ENCODE measurements around the gene NUP160. TPM values are rescaled to one million over a fixed set of nuclear protein-coding genes. Genes with fewer than 3 reads are reported as not detected.
A peak's percentile ranks its signal among the peaks of the same experiment; 100 is the strongest.
"Not testable (repeated sequence)": the region's sequence is repeated elsewhere in the genome, so short reads cannot be mapped to it uniquely, and the experiment has no call there.

NUP160 gene
- total RNA-seq: 10 to 100 TPM; 26.3 to 39.8 (median 28.6) TPM

- Histone ChIP-seq H3K9me3 (no peaks in the 10 kb centered on the region), H3K4me1 (peaks cover 0 to 49% (median 12%) of the 10 kb centered on the region in 4 donors), H3K27ac (peak within 1 kb of the TSS; percentile 91 to 96 (median 94)), H3K27me3 (no peaks in the 10 kb centered on the region), H3K4me3 (peak within 1 kb of the TSS; percentile 56 to 92 (median 74)), H3K36me3 (peaks cover 0 to 28% (median 0%) of the 10 kb centered on the region in 3 donors)
- WGBS, 2 donors: 0% methylated on average over 64 to 65 of the region's 66 CpGs
- DNase-seq (ENCODE audit: low spot score in 2 of 2): peak; percentile 77 to 78
- TF ChIP-seq EP300 (IDR thresholded peaks at IDR 0.05) (peak; percentile 76 to 98), CTCF (IDR thresholded peaks at IDR 0.05) (peak in 2 of 5 experiments; percentile 9 to 56), POLR2A (IDR thresholded peaks at IDR 0.05) (peak; percentile 70 to 87)
Measured at GRCh38 chr11:47847892-47848699, at the start of gene NUP160. Gene NUP160, minus strand, starts transcription at chr11:47848350. Its CDS starts 32 bp downstream, at chr11:47848318.

- TF ChIP-seq EP300 (IDR thresholded peaks at IDR 0.05) (no peak), POLR2A (IDR thresholded peaks at IDR 0.05) (no peak), CTCF (IDR thresholded peaks at IDR 0.05) (no peak)
- Histone ChIP-seq H3K4me3 (no peak overlapping the region), H3K4me1 (no peaks in the 10 kb centered on the region), H3K36me3 (no peaks in the 10 kb centered on the region), H3K27me3 (no peaks in the 10 kb centered on the region), H3K27ac (no peak overlapping the region), H3K9me3 (no peaks in the 10 kb centered on the region)
- no peak for DNase-seq (ENCODE audit: low spot score in 2 of 2)
- 95 to 97% methylated on average over 7 of the region's 7 CpGs for WGBS, 2 donors
Measured at GRCh38 chr11:47896199-47896598, 48.0 kb upstream of the NUP160 start.

- 86 to 89% methylated on average over 2 of the region's 2 CpGs for WGBS, 2 donors
- no peak for DNase-seq (ENCODE audit: low spot score in 2 of 2)
- H3K9me3 ChIP-seq: no peaks in the 10 kb centered on the region
- H3K27ac ChIP-seq: no peak overlapping the region
- TF ChIP-seq CTCF (IDR thresholded peaks at IDR 0.05) (no peak), POLR2A (IDR thresholded peaks at IDR 0.05) (no peak), EP300 (IDR thresholded peaks at IDR 0.05) (no peak)
- no peak overlapping the region for H3K4me3 ChIP-seq
- no peaks in the 10 kb centered on the region for H3K27me3 ChIP-seq
- H3K36me3 ChIP-seq: no peaks in the 10 kb centered on the region
- peaks cover 0 to 10% (median 0%) of the 10 kb centered on the region in 4 donors for H3K4me1 ChIP-seq
Measured at GRCh38 chr11:47895035-47895434, 46.9 kb upstream of the NUP160 start.

GRCh38 chr11:47892546-47893276, 44.6 kb upstream of the NUP160 start:
- H3K27ac ChIP-seq; H3K36me3 ChIP-seq; H3K9me3 ChIP-seq; H3K27me3 ChIP-seq; H3K4me3 ChIP-seq; DNase-seq (ENCODE audit: low spot score in 2 of 2): not testable (repeated sequence)
- peaks cover 0 to 14% (median 0%) of the 10 kb centered on the region in 4 donors for H3K4me1 ChIP-seq
- WGBS, 2 donors: 96 to 98% methylated on average over 18 to 27 of the region's 57 CpGs

- H3K27me3 ChIP-seq: no peaks in the 10 kb centered on the region
- H3K27ac ChIP-seq: no peak overlapping the region
- no peak overlapping the region for H3K4me3 ChIP-seq
- no peaks in the 10 kb centered on the region for H3K36me3 ChIP-seq
- no peak for DNase-seq (ENCODE audit: low spot score in 2 of 2)
- TF ChIP-seq POLR2A (IDR thresholded peaks at IDR 0.05) (no peak), EP300 (IDR thresholded peaks at IDR 0.05) (no peak), CTCF (IDR thresholded peaks at IDR 0.05) (no peak)
- 71 to 80% methylated on average over 3 of the region's 3 CpGs for WGBS, 2 donors
- peaks cover 0 to 14% (median 0%) of the 10 kb centered on the region in 4 donors for H3K4me1 ChIP-seq
- no peaks in the 10 kb centered on the region for H3K9me3 ChIP-seq
Measured at GRCh38 chr11:47891886-47892285, 43.7 kb upstream of the NUP160 start.
